Measurements from ENCODE around the gene CACHD1. TPM values are rescaled to one million over a fixed set of nuclear protein-coding genes. Genes with fewer than 3 reads are reported as not detected.

Gene CACHD1
- total and polyA plus RNA-seq, 4 donors: 4.7 to 49.6 (median 12.5) TPM

GRCh38 chr1:64543831-64544230 is 73.9 kb downstream of the CACHD1 start:
- no peak overlapping the region for H3K27ac ChIP-seq (ENCODE audit: low read depth in 1 of 2, low read length in 1 of 2)
- 86 to 92% methylated on average over 4 of the region's 4 CpGs for WGBS, 2 donors

GRCh38 chr1:64545118-64545843 is 75.4 kb downstream of the CACHD1 start:
- H3K9me3 ChIP-seq (ENCODE audit: control insufficient read depth in 4 of 4, insufficient read depth in 3 of 4, low read length in 3 of 4): no peaks in the 10 kb centered on the region
- ATAC-seq (ENCODE audit: insufficient read depth, low FRiP score): no peak
- no peaks in the 10 kb centered on the region for H3K27me3 ChIP-seq (ENCODE audit: control insufficient read depth in 3 of 3, insufficient read depth in 3 of 3, low read length in 2 of 3)
- H3K9ac ChIP-seq (ENCODE audit: insufficient read depth in 1 of 2, low read length in 2 of 2): no peak overlapping the region
- peaks cover 3 to 19% (median 6%) of the 10 kb centered on the region in 5 donors for H3K4me1 ChIP-seq (ENCODE audit: control insufficient read depth in 5 of 5, insufficient read depth in 5 of 5, low read length in 5 of 5)
- no peak overlapping the region for H3K27ac ChIP-seq (ENCODE audit: low read depth in 1 of 2, low read length in 1 of 2)
- DNase-seq: no peak
- no peaks in the 10 kb centered on the region for H3K36me3 ChIP-seq (ENCODE audit: control insufficient read depth in 4 of 4, insufficient read depth in 4 of 4, low read length in 4 of 4)
- no peak for TF ChIP-seq CTCF (IDR thresholded peaks at IDR 0.05; ENCODE audit: control extremely low read depth, extremely low read depth)
- WGBS, 2 donors: 86 to 89% methylated on average over 6 of the region's 6 CpGs
- no peak overlapping the region for H3K4me3 ChIP-seq

More at GRCh38 chr1:64543831-64544230, 73.9 kb downstream of the CACHD1 start:
- TF ChIP-seq CTCF (IDR thresholded peaks at IDR 0.05; ENCODE audit: control extremely low read depth, extremely low read depth): no peak
- no peak for ATAC-seq (ENCODE audit: insufficient read depth, low FRiP score)
- no peak for DNase-seq
- no peak overlapping the region for H3K4me3 ChIP-seq
- H3K9me3 ChIP-seq (ENCODE audit: control insufficient read depth in 4 of 4, insufficient read depth in 3 of 4, low read length in 3 of 4): no peaks in the 10 kb centered on the region
- no peak overlapping the region for H3K9ac ChIP-seq (ENCODE audit: insufficient read depth in 1 of 2, low read length in 2 of 2)
- H3K36me3 ChIP-seq (ENCODE audit: control insufficient read depth in 4 of 4, insufficient read depth in 4 of 4, low read length in 4 of 4): no peaks in the 10 kb centered on the region
- peaks cover 6 to 33% (median 13%) of the 10 kb centered on the region in 5 donors for H3K4me1 ChIP-seq (ENCODE audit: control insufficient read depth in 5 of 5, insufficient read depth in 5 of 5, low read length in 5 of 5)
- no peaks in the 10 kb centered on the region for H3K27me3 ChIP-seq (ENCODE audit: control insufficient read depth in 3 of 3, insufficient read depth in 3 of 3, low read length in 2 of 3)

GRCh38 chr1:64546013-64546412 is 76.1 kb downstream of the CACHD1 start:
- ATAC-seq (ENCODE audit: insufficient read depth, low FRiP score): no peak
- Histone ChIP-seq H3K27ac (ENCODE audit: low read depth in 1 of 2, low read length in 1 of 2) (no peak overlapping the region), H3K9ac (ENCODE audit: insufficient read depth in 1 of 2, low read length in 2 of 2) (no peak overlapping the region), H3K27me3 (ENCODE audit: control insufficient read depth in 3 of 3, insufficient read depth in 3 of 3, low read length in 2 of 3) (no peaks in the 10 kb centered on the region), H3K4me1 (ENCODE audit: control insufficient read depth in 5 of 5, insufficient read depth in 5 of 5, low read length in 5 of 5) (peaks cover under 1 to 11% (median 3%) of the 10 kb centered on the region in 5 donors), H3K4me3 (no peak overlapping the region), H3K9me3 (ENCODE audit: control insufficient read depth in 4 of 4, insufficient read depth in 3 of 4, low read length in 3 of 4) (no peaks in the 10 kb centered on the region), H3K36me3 (ENCODE audit: control insufficient read depth in 4 of 4, insufficient read depth in 4 of 4, low read length in 4 of 4) (no peaks in the 10 kb centered on the region)
- DNase-seq: no peak
- WGBS, 2 donors: 56 to 75% methylated on average over 2 of the region's 2 CpGs
- TF ChIP-seq CTCF (IDR thresholded peaks at IDR 0.05; ENCODE audit: control extremely low read depth, extremely low read depth): no peak

Measured in lung (tissue), 12 donors.